ENCODE measurements around the gene VWA5B1.

DNA sequence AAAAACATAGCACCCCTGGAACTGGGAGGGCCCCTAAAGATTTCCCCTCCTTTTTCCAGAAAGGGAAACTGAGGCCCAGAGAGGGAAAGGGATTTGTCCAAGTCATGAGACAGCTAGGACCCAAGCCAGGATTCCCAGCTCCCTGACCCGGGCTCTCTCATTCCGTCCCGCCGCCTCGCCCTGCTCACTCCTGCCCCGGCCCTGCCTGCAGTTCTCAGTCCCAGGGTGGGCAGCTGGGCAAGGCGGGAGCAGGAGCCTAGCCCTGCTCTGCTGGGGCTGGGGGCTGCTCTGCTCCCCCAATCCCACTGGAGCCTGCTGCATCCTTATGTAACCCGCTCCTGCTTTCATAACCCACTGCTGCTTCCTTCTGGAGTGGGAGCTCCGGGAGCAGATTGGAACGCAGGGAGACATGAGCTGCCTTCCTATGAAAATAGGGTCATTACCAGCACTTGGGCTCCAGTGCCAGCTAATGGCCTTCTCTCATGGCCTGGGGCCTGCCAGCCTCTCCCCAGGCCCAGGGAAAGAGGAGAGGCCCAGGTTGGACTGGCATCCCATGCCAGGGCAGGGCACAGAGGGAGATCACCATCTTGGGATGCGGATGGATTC, 110.8 kb downstream of the VWA5B1 start:
- TF ChIP-seq POLR2A (IDR thresholded peaks at IDR 0.05; ENCODE audit: low read length) (no peak), GATA1 (IDR thresholded peaks at IDR 0.05; ENCODE audit: low read depth, low read length) (no peak)
